ENCODE results near the gene QRSL1.

DNA sequence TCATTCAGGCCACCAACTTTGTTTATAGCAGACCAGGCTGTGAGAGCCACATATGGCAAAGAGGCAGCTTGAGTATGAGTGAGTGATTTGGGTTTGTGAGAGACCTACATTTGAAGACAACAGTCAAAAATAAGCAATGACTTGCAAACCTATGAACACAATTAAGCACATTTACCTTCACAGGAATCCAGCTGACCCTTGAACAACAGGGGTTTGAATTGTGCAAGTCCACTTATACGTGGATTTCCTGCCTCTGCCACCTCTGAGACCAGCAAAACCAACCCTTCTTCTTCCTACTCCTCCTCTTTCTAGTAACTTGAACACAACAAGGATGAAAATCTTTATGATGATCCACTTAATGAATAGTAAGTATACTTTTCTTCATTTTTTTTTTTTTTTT, 10.2 kb upstream of the QRSL1 start:
- no peak for TF ChIP-seq POLR2A (IDR thresholded peaks at IDR 0.05)
- no peak for TF ChIP-seq CTCF (IDR thresholded peaks at IDR 0.05)

All from testis (tissue), 2 donors.